Lower leg skin (tissue), 4 donors: ENCODE data around the gene PRKCZ. TPM values are rescaled to one million over a fixed set of nuclear protein-coding genes. Genes with fewer than 3 reads are reported as not detected.

Experiments
- DNase-seq, 2 donors: peaks; one replicate each; pipeline ENCODE4 v3.0.0-alpha.2; 2019; ENCODE audit warnings: low spot score in 2 of 2
- H3K4me3 ChIP-seq: fragments of 200-600 bp; sonication (generic); 2 replicates; pipeline ENCODE4 v1.5.1; 2017; ENCODE audit warnings: mild to moderate bottlenecking, low read depth; ENCODE audit not compliant: poor library complexity, severe bottlenecking
- POLR2A ChIP-seq, 2 donors: fragments of 450-650 bp; IDR thresholded peaks; one replicate each; pipeline ENCODE4 v1.6.1; 2016 to 2017; ENCODE audit warnings: antibody characterized with exemption in 2 of 2, mild to moderate bottlenecking in 1 of 2, moderate library complexity in 1 of 2
- WGBS, 2 donors: methylation state at CpG; one replicate each; pipeline ENCODE4 v1.1.5; 2018; 5-methylcytosine and 5-hydroxymethylcytosine counted together
- intact Hi-C: fragments of 100-400 bp; cut with DNase I; formaldehyde crosslinking; loops from one replicate; pipeline ENCODE4 v1.15.0; 2023; ENCODE audit warnings: low total_unique reads
- total RNA-seq, 4 donors: library from RNA; depleted of rRNA; stranded (reverse); fragments of >200 nt; gene quantifications; one replicate each; pipeline ENCODE4 v1.1.0, GENCODE V29; 2016
- TF ChIP-seq, protein P1 (sequence below), 3 donors: fragments of 450-650 bp; IDR thresholded peaks; one replicate each; pipeline ENCODE4 v1.5.1; 2016; ENCODE audit warnings: antibody characterized with exemption in 3 of 3, mild to moderate bottlenecking in 3 of 3, moderate library complexity in 2 of 3

Gene PRKCZ
- total RNA-seq, 4 donors from 2014 or later: 25.9 to 32.2 (median 26.8) TPM

GRCh38 chr1:2032737-2033136 lies 17.5 kb upstream of the PRKCZ start:
- WGBS, 2 donors: 58 to 62% methylated on average over 14 of the region's 14 CpGs
- no peak for DNase-seq
- H3K4me3 ChIP-seq: no peak overlapping the region
- intact Hi-C loops: no loop called here
- TF ChIP-seq POLR2A (IDR thresholded peaks at IDR 0.05): no peak
- TF ChIP-seq, protein P1, sequence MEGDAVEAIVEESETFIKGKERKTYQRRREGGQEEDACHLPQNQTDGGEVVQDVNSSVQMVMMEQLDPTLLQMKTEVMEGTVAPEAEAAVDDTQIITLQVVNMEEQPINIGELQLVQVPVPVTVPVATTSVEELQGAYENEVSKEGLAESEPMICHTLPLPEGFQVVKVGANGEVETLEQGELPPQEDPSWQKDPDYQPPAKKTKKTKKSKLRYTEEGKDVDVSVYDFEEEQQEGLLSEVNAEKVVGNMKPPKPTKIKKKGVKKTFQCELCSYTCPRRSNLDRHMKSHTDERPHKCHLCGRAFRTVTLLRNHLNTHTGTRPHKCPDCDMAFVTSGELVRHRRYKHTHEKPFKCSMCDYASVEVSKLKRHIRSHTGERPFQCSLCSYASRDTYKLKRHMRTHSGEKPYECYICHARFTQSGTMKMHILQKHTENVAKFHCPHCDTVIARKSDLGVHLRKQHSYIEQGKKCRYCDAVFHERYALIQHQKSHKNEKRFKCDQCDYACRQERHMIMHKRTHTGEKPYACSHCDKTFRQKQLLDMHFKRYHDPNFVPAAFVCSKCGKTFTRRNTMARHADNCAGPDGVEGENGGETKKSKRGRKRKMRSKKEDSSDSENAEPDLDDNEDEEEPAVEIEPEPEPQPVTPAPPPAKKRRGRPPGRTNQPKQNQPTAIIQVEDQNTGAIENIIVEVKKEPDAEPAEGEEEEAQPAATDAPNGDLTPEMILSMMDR (IDR thresholded peaks at IDR 0.05): no peak

DNA sequence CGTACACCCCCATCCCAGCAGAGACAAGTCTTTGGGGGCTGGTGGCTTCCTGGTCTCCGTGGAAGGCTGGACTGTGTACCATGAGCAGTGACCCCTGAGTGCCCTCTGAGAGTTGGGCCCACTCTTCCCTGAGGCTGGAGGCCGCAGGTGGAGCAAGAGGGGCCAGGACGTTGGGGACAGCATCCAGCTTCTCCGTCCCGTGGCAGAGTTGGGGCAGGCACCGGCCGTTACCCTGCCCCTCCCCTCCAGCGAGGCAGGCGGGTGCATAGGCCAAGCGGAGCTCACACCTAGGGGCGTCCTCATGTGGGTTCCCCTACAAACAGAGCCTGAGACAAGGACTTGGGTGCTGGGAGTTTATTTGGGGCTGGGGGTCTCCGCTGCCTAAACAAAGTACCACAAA lies 17.0 kb upstream of the PRKCZ start:
- 68 to 75% methylated on average over 13 of the region's 13 CpGs for WGBS, 2 donors
- intact Hi-C loops: no loop called here
- DNase-seq: no peak

GRCh38 chr1:2036287-2036686 lies 13.9 kb upstream of the PRKCZ start:
- 84 to 88% methylated on average over 15 of the region's 15 CpGs for WGBS, 2 donors
- intact Hi-C loops: no loop called here
- DNase-seq: no peak
- H3K4me3 ChIP-seq: no peak overlapping the region
- TF ChIP-seq, protein P1 (IDR thresholded peaks at IDR 0.05): no peak
- TF ChIP-seq POLR2A (IDR thresholded peaks at IDR 0.05): no peak

More for the DNA sequence above, 17.0 kb upstream of the PRKCZ start:
- H3K4me3 ChIP-seq: no peak overlapping the region
- TF ChIP-seq, protein P1 (IDR thresholded peaks at IDR 0.05): no peak
- TF ChIP-seq POLR2A (IDR thresholded peaks at IDR 0.05): no peak

DNA sequence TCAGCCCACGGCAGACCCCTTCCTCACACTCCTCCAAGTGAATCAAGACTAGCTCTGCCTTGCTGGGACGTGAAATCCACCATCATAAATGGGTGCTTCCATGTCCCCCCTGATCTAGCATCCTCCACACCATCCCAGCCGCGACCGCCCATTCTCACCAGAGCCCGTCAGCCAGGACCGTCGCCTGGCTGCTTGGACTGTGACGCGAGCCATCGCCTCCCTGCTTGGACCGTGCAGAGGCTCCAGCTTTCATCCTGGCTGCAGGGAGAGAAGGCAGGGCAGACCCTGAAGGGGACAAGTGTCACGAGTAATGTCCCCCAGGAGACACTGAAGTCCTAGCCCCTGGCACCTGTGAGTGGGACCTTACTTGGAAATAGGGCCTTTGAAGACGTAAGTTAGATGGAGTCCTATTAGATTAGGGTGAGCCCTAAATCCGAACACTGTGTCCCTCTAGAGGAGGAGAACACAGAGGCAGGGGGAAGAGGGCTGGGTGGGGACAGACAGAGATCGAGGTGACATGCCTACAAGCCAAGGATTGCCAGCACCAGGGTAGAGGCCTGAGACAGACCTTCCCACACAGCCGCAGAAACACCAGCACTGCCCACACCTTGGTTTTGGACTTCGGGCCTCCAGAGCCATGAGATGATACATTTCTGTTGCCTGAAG lies 12.8 kb upstream of the PRKCZ start:
- intact Hi-C loops: no loop called here
- no peak for DNase-seq
- WGBS, 2 donors: 84% methylated on average over 18 of the region's 18 CpGs
- H3K4me3 ChIP-seq: no peak overlapping the region
- TF ChIP-seq POLR2A (IDR thresholded peaks at IDR 0.05): no peak
- TF ChIP-seq, protein P1 (IDR thresholded peaks at IDR 0.05): no peak

GRCh38 chr1:2038229-2038628 lies 12.0 kb upstream of the PRKCZ start:
- H3K4me3 ChIP-seq: no peak overlapping the region
- TF ChIP-seq, protein P1 (IDR thresholded peaks at IDR 0.05): no peak
- no peak for TF ChIP-seq POLR2A (IDR thresholded peaks at IDR 0.05)
- DNase-seq: no peak
- intact Hi-C loops: no loop called here
- WGBS, 2 donors: 89 to 90% methylated on average over 8 of the region's 8 CpGs

GRCh38 chr1:2039251-2039650 lies 11.0 kb upstream of the PRKCZ start:
- TF ChIP-seq, protein P1 (IDR thresholded peaks at IDR 0.05): no peak
- TF ChIP-seq POLR2A (IDR thresholded peaks at IDR 0.05): no peak
- H3K4me3 ChIP-seq: no peak overlapping the region
- WGBS, 2 donors: 85 to 86% methylated on average over 8 of the region's 8 CpGs
- DNase-seq: no peak
- intact Hi-C loops: no loop called here
